ENCODE data around the gene CROCC2.

GRCh38 chr2:240931319-240931949 is 25.3 kb downstream of the CROCC2 start:
- TF ChIP-seq POLR2AphosphoS5 (IDR thresholded peaks at IDR 0.05; ENCODE audit: low read depth, low read length) (no peak), YY1 (IDR thresholded peaks at IDR 0.05; ENCODE audit: extremely low read depth, insufficient replicate concordance, low read depth, low read length) (no peak), CTCF (IDR thresholded peaks at IDR 0.05 in 2 of 3, conservative IDR thresholded peaks at IDR 0.05 in 1 of 3; ENCODE audit: borderline replicate concordance in 1 of 3, insufficient read depth in 1 of 3, low read depth in 2 of 3, low read length in 2 of 3) (no peak), CBX3 (IDR thresholded peaks at IDR 0.05; ENCODE audit: low read depth) (no peak), REST (IDR thresholded peaks at IDR 0.05; ENCODE audit: low read depth) (no peak), ZBTB33 (IDR thresholded peaks at IDR 0.05; ENCODE audit: extremely low read depth, insufficient replicate concordance, low read length) (no peak), EGR1 (IDR thresholded peaks at IDR 0.05; ENCODE audit: low read depth) (no peak), CEBPB (IDR thresholded peaks at IDR 0.05; ENCODE audit: low read depth) (no peak), EZH2 (IDR thresholded peaks at IDR 0.05) (no peak), POLR2A (IDR thresholded peaks at IDR 0.05; ENCODE audit: borderline replicate concordance, extremely low read depth, insufficient read depth, insufficient read length) (no peak), MAX (IDR thresholded peaks at IDR 0.05) (no peak), JUND (IDR thresholded peaks at IDR 0.05) (no peak), EZH2phosphoT487 (IDR thresholded peaks at IDR 0.05; ENCODE audit: borderline replicate concordance) (no peak), RAD21 (IDR thresholded peaks at IDR 0.05; ENCODE audit: low read depth) (no peak)
